Muscle layer of colon (tissue), 2 donors: ENCODE data around the gene ACSS3.
"Not testable (repeated sequence)": the region's sequence is repeated elsewhere in the genome, so short reads cannot be mapped to it uniquely, and the experiment has no call there.

Source experiments
- H3K27ac ChIP-seq: one replicate; pipeline ENCODE4 v1.7.0; 2013; ENCODE audit warnings: low read depth, mild to moderate bottlenecking, low read length, moderate library complexity
- H3K27me3 ChIP-seq, 2 donors: one replicate each; pipeline ENCODE4 v1.7.0; 2013; ENCODE audit warnings: low read length in 2 of 2, mild to moderate bottlenecking in 2 of 2; ENCODE audit not compliant: insufficient read depth in 2 of 2, control insufficient read depth in 1 of 2
- H3K36me3 ChIP-seq: one replicate; pipeline ENCODE4 v1.7.0; 2013; ENCODE audit warnings: mild to moderate bottlenecking, low read length; ENCODE audit not compliant: insufficient read depth
- H3K4me1 ChIP-seq: one replicate; pipeline ENCODE4 v1.7.0; 2013; ENCODE audit warnings: mild to moderate bottlenecking, low read length; ENCODE audit not compliant: insufficient read depth
- H3K4me3 ChIP-seq, 2 donors: one replicate each; pipeline ENCODE4 v1.7.0; 2013; ENCODE audit warnings: low read length in 2 of 2, low read depth in 1 of 2, mild to moderate bottlenecking in 1 of 2, moderate library complexity in 1 of 2
- H3K9ac ChIP-seq: one replicate; pipeline ENCODE4 v1.7.0; 2013; ENCODE audit warnings: low read length
- H3K9me3 ChIP-seq: one replicate; pipeline ENCODE4 v1.7.0; 2013; ENCODE audit warnings: mild to moderate bottlenecking, low read length
- donor health status: abdominal sarcoma.
- donor health status: Adenocarcinoma of cecum.

Gene ACSS3

DNA sequence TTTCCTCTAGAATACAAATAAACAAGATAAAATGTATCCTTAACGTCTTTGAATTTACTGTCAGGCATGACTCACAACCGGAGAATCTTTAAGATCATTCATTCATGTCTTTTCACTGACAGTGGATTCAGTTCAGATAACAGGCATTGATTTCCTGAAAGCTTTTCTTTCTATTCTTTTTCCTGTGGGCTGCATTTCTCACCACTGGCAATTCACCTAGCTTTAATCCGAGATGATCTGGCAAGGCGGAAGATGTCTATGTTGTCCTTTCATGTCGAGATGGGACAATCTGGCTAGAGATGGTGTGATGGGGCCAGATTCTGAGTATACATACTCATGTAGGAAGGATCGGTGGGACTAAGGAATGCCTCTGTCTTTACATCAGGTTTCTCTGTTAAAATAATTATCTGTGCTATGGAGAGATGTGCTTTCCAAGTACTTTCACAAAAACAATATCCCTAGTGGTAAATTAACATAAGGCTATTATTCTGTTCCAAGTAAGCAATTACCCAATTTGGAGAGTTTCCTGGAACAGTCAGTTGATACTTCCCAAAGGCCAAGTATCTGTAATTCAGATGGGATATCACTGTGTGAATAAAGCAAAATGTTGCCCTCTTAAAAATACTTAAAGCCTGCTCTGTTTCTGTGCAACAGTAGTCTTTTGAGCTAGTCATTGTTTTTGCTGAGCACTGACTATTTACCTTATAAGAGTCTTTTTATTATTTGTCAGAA is 17.8 kb downstream of the ACSS3 start:
- no peak overlapping the region for H3K27ac ChIP-seq

GRCh38 chr12:81105687-81106086 is 27.8 kb downstream of the ACSS3 start:
- Histone ChIP-seq H3K4me1 (no peaks in the 10 kb centered on the region), H3K4me3 (no peak overlapping the region), H3K27me3 (no peaks in the 10 kb centered on the region), H3K9ac (no peak overlapping the region), H3K27ac (no peak overlapping the region), H3K9me3 (no peaks in the 10 kb centered on the region), H3K36me3 (no peaks in the 10 kb centered on the region)

More for the DNA sequence above, 17.8 kb downstream of the ACSS3 start:
- no peaks in the 10 kb centered on the region for H3K9me3 ChIP-seq
- no peaks in the 10 kb centered on the region for H3K36me3 ChIP-seq
- no peak overlapping the region for H3K9ac ChIP-seq
- no peak overlapping the region for H3K4me3 ChIP-seq
- H3K27me3 ChIP-seq, result no peaks in the 10 kb centered on the region
- no peaks in the 10 kb centered on the region for H3K4me1 ChIP-seq

DNA sequence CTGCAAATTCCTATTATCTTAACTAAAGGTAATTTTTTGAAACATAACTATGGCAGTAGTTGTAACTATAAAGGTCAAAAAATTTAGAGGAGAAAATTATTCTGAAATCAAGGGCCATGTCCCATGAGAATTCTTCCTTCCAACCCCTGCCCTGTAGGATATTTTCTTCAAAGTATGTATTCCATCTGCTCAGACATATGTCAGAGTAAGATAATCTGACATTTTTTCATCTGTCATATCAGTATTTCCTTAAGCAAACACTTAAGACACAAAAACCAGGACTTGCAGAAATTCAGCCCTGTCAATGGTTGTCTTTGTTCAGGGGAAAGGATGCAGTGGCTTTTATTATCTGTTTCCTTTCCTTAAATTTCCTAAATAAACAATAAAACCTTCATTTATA is 36.3 kb downstream of the ACSS3 start:
- Histone ChIP-seq H3K4me3 (no peak overlapping the region), H3K9me3 (no peaks in the 10 kb centered on the region), H3K36me3 (no peaks in the 10 kb centered on the region), H3K4me1 (no peaks in the 10 kb centered on the region), H3K27me3 (no peaks in the 10 kb centered on the region), H3K9ac (no peak overlapping the region), H3K27ac (no peak overlapping the region)

- H3K36me3 ChIP-seq, H3K9ac ChIP-seq, H3K9me3 ChIP-seq, H3K27me3 ChIP-seq, H3K27ac ChIP-seq, H3K4me1 ChIP-seq, H3K4me3 ChIP-seq: not testable (repeated sequence)
These were observed 41.2 kb downstream of the ACSS3 start for GRCh38 chr12:81119069-81119468.

DNA sequence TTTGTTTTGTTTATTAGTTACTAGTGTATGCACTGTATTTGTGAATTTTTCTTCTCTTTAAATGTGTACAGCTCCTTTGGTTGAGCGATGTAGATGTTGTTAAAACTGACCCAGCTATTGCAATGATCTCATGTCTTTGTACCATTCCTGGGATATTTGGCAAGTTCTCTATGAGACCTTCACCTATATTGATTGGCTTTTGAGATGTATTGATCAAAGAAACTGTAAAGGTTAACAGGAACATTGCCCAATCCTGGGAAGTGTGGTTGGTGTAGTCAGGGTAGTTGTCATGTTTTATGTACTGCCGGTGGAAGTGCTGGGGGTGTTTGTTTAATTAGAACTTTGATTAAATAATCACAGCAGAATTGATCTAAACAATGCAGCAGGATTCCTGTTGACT is 43.1 kb downstream of the ACSS3 start:
- Histone ChIP-seq H3K4me1 (no peaks in the 10 kb centered on the region), H3K27me3 (no peaks in the 10 kb centered on the region), H3K4me3 (no peak overlapping the region), H3K9ac (no peak overlapping the region), H3K9me3 (no peaks in the 10 kb centered on the region), H3K27ac (no peak overlapping the region), H3K36me3 (no peaks in the 10 kb centered on the region)

DNA sequence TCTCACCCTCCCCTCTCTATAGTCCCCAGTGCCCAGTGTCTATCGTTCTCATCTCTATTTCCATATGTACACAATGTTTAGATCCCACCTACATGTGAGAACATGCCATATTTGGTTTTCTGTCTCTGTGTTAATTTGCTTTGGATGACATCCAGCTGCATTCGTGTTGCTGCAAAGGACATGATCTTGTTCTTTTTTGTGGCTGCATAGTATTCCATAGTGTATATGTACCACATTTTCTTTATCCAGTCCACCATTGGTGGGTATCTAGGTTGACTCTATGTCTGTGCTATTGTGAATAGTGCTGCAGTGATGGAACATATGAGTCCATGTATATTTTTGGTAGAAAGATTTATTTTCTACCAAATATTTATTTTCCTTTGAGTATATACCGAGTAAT is 45.7 kb downstream of the ACSS3 start:
- Histone ChIP-seq H3K27ac (no peak overlapping the region), H3K9me3 (no peaks in the 10 kb centered on the region), H3K9ac (no peak overlapping the region), H3K4me1 (no peaks in the 10 kb centered on the region), H3K36me3 (no peaks in the 10 kb centered on the region), H3K27me3 (no peaks in the 10 kb centered on the region), H3K4me3 (no peak overlapping the region)

DNA sequence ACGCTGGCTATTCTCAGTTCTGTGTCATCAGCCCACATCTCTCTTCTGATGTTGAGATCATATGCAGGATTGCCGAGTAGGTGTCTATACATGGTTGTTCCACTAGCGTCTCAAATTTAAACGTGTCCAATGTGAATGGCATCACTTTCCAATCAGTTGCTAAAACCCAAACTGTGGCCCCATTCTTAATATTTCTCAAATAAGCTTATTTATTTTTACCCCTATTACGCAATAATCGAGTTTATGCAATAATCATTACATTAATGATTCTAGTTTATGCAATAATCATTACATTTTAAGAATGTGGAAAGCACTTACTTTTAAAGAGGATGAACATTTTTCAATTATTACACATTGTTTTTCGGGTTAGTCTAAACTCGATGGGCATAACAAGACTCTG is 47.8 kb downstream of the ACSS3 start:
- Histone ChIP-seq H3K4me3 (no peak overlapping the region), H3K9ac (no peak overlapping the region), H3K36me3 (no peaks in the 10 kb centered on the region)

GRCh38 chr12:81128930-81129554 is 51.2 kb downstream of the ACSS3 start:
- H3K27ac ChIP-seq, result no peak overlapping the region
- H3K9me3 ChIP-seq, result no peaks in the 10 kb centered on the region
- H3K4me3 ChIP-seq, result no peak overlapping the region
- no peaks in the 10 kb centered on the region for H3K4me1 ChIP-seq
- H3K9ac ChIP-seq, result no peak overlapping the region
- H3K27me3 ChIP-seq, result no peaks in the 10 kb centered on the region
- H3K36me3 ChIP-seq, result no peaks in the 10 kb centered on the region

More for the DNA sequence above, 47.8 kb downstream of the ACSS3 start:
- Histone ChIP-seq H3K27me3 (no peaks in the 10 kb centered on the region), H3K27ac (no peak overlapping the region), H3K9me3 (no peaks in the 10 kb centered on the region), H3K4me1 (no peaks in the 10 kb centered on the region)

GRCh38 chr12:81136519-81136918 is 58.6 kb downstream of the ACSS3 start:
- no peaks in the 10 kb centered on the region for H3K27me3 ChIP-seq

GRCh38 chr12:81137801-81138200 is 59.9 kb downstream of the ACSS3 start:
- H3K4me3 ChIP-seq, result no peak overlapping the region
- H3K4me1 ChIP-seq, result no peaks in the 10 kb centered on the region
- H3K27ac ChIP-seq, result no peak overlapping the region
- H3K9me3 ChIP-seq, result no peaks in the 10 kb centered on the region
- H3K9ac ChIP-seq, result no peak overlapping the region
- H3K27me3 ChIP-seq, result no peaks in the 10 kb centered on the region
- no peaks in the 10 kb centered on the region for H3K36me3 ChIP-seq

More at GRCh38 chr12:81136519-81136918, 58.6 kb downstream of the ACSS3 start:
- H3K9ac ChIP-seq, result no peak overlapping the region
- H3K36me3 ChIP-seq, result no peaks in the 10 kb centered on the region
- H3K4me1 ChIP-seq, result no peaks in the 10 kb centered on the region
- no peaks in the 10 kb centered on the region for H3K9me3 ChIP-seq
- H3K4me3 ChIP-seq, result no peak overlapping the region
- no peak overlapping the region for H3K27ac ChIP-seq

DNA sequence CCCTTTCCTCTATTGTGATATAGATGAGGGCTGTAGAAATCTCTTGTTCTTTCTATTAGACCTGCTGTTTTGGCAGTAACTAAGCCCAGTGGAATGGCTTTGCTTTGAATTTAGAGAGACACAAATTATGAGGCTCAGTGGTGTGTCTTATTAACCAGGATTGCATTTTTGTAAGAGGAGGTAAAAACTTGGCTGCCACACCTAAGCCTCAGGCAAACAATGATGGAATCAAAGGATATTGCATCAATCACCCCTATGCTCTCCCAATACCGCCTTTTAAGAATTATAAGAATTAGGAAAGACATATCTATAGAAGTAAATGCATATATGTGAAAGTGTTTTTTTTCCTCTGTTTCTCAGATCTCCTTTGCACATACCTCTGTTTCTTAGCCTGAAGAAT is 63.3 kb downstream of the ACSS3 start:
- Histone ChIP-seq H3K36me3 (no peaks in the 10 kb centered on the region), H3K4me3 (no peak overlapping the region), H3K27ac (no peak overlapping the region), H3K9ac (no peak overlapping the region), H3K9me3 (no peaks in the 10 kb centered on the region), H3K27me3 (no peaks in the 10 kb centered on the region), H3K4me1 (peaks cover 3% of the 10 kb centered on the region)

DNA sequence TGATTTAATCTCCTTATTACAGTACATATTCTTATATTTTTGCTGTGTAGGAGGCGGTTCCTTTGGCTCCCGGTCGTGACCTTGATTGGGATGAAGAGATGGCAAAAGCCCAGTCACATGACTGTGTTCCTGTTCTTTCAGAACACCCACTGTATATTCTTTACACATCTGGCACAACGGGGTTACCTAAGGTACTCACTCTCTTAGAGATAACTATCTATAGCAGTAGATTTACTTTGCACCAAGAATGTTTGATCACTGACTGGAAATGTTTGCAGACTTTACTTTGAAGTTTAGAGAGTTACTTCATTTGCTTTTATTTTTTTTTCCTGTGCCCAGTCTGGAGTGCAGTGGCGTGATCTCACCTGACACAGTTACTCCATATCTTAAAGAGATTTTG is 65.2 kb downstream of the ACSS3 start:
- Histone ChIP-seq H3K27me3 (no peaks in the 10 kb centered on the region), H3K9ac (no peak overlapping the region), H3K9me3 (no peaks in the 10 kb centered on the region), H3K36me3 (no peaks in the 10 kb centered on the region), H3K4me3 (no peak overlapping the region), H3K27ac (no peak overlapping the region), H3K4me1 (peaks cover 3% of the 10 kb centered on the region)
